T-helper 2 cell treated with Interferon-gamma antibody and Interleukin-4, amounts not matched to agents 5 μg/mL and 100 μg/mL, for 36 hours (primary cell): ENCODE data around the gene MTRF1L.
"Not testable (repeated sequence)": the region's sequence is repeated elsewhere in the genome, so short reads cannot be mapped to it uniquely, and the experiment has no call there.

Experiments
- DNase-seq: peaks from one replicate; pipeline ENCODE4 v3.0.0; 2021; ENCODE audit warnings: low spot score
- H3K27ac Mint-ChIP-seq: one replicate; pipeline ENCODE4 v1.8.0; 2021; ENCODE audit warnings: mild to moderate bottlenecking, mixed read lengths
- H3K27me3 Mint-ChIP-seq: one replicate; pipeline ENCODE4 v1.8.0; 2021; ENCODE audit warnings: low read depth, mixed read lengths
- H3K36me3 Mint-ChIP-seq: one replicate; pipeline ENCODE4 v1.8.0; 2021; ENCODE audit warnings: low read depth, mixed read lengths
- H3K4me1 Mint-ChIP-seq: one replicate; pipeline ENCODE4 v1.8.0; 2021; ENCODE audit warnings: low read depth, mixed read lengths
- H3K4me3 Mint-ChIP-seq: one replicate; pipeline ENCODE4 v1.8.0; 2022; ENCODE audit warnings: mild to moderate bottlenecking, moderate library complexity, mixed read lengths
- H3K9me3 Mint-ChIP-seq: one replicate; pipeline ENCODE4 v1.8.0; 2021; ENCODE audit warnings: mixed read lengths

The MTRF1L gene

GRCh38 chr6:152973916-152974315 is 28.6 kb downstream of the MTRF1L start:
- Mint-ChIP-seq H3K27me3 (no peaks in the 10 kb centered on the region), H3K36me3 (peaks cover 78% of the 10 kb centered on the region), H3K27ac (no peak overlapping the region), H3K9me3 (peaks cover 11% of the 10 kb centered on the region), H3K4me1 (peaks cover 49% of the 10 kb centered on the region), H3K4me3 (peak overlapping the region; percentile 60)
- DNase-seq: no peak

- DNase-seq: no peak
- no peak overlapping the region for H3K4me3 Mint-ChIP-seq
- H3K36me3 Mint-ChIP-seq: peaks cover 53% of the 10 kb centered on the region
- H3K27me3 Mint-ChIP-seq: peaks cover 5% of the 10 kb centered on the region
- peaks cover 17% of the 10 kb centered on the region for H3K4me1 Mint-ChIP-seq
- H3K9me3 Mint-ChIP-seq: peaks cover 29% of the 10 kb centered on the region
- H3K27ac Mint-ChIP-seq: no peak overlapping the region
These were observed 32.7 kb downstream of the MTRF1L start for GRCh38 chr6:152969688-152970418.

- H3K4me1 Mint-ChIP-seq, H3K4me3 Mint-ChIP-seq, H3K27ac Mint-ChIP-seq, DNase-seq: not testable (repeated sequence)
- Mint-ChIP-seq H3K27me3 (peaks cover 30% of the 10 kb centered on the region), H3K9me3 (peaks cover 29% of the 10 kb centered on the region), H3K36me3 (peaks cover 25% of the 10 kb centered on the region)
These were observed 36.2 kb downstream of the MTRF1L start for GRCh38 chr6:152966168-152966894.

- H3K4me1 Mint-ChIP-seq: no peaks in the 10 kb centered on the region
- no peaks in the 10 kb centered on the region for H3K9me3 Mint-ChIP-seq
- no peak overlapping the region for H3K4me3 Mint-ChIP-seq
These were observed 43.2 kb downstream of the MTRF1L start for GRCh38 chr6:152959333-152959732.

GRCh38 chr6:152957796-152958195 is 44.7 kb downstream of the MTRF1L start:
- peaks cover 20% of the 10 kb centered on the region for H3K27me3 Mint-ChIP-seq
- H3K4me1 Mint-ChIP-seq: peaks cover 1% of the 10 kb centered on the region
- H3K4me3 Mint-ChIP-seq: no peak overlapping the region
- no peak overlapping the region for H3K27ac Mint-ChIP-seq
- H3K36me3 Mint-ChIP-seq: no peaks in the 10 kb centered on the region
- no peaks in the 10 kb centered on the region for H3K9me3 Mint-ChIP-seq
- DNase-seq: no peak

More at GRCh38 chr6:152959333-152959732, 43.2 kb downstream of the MTRF1L start:
- no peak overlapping the region for H3K27ac Mint-ChIP-seq
- peaks cover 25% of the 10 kb centered on the region for H3K27me3 Mint-ChIP-seq
- no peak for DNase-seq
- no peaks in the 10 kb centered on the region for H3K36me3 Mint-ChIP-seq

GRCh38 chr6:152954443-152954842 is 48.1 kb downstream of the MTRF1L start:
- peaks cover 8% of the 10 kb centered on the region for H3K27me3 Mint-ChIP-seq

GRCh38 chr6:152952866-152953509 is 49.5 kb downstream of the MTRF1L start:
- DNase-seq: no peak
- no peaks in the 10 kb centered on the region for H3K36me3 Mint-ChIP-seq
- H3K9me3 Mint-ChIP-seq: no peaks in the 10 kb centered on the region
- H3K4me1 Mint-ChIP-seq: peaks cover 10% of the 10 kb centered on the region
- peaks cover 12% of the 10 kb centered on the region for H3K27me3 Mint-ChIP-seq
- no peak overlapping the region for H3K4me3 Mint-ChIP-seq
- H3K27ac Mint-ChIP-seq: no peak overlapping the region

More at GRCh38 chr6:152954443-152954842, 48.1 kb downstream of the MTRF1L start:
- H3K9me3 Mint-ChIP-seq: no peaks in the 10 kb centered on the region
- peaks cover 5% of the 10 kb centered on the region for H3K4me1 Mint-ChIP-seq
- no peak overlapping the region for H3K4me3 Mint-ChIP-seq
- H3K27ac Mint-ChIP-seq: no peak overlapping the region
- H3K36me3 Mint-ChIP-seq: no peaks in the 10 kb centered on the region
- no peak for DNase-seq

- Mint-ChIP-seq H3K27ac (no peak overlapping the region), H3K36me3 (no peaks in the 10 kb centered on the region), H3K4me1 (peaks cover 10% of the 10 kb centered on the region), H3K4me3 (no peak overlapping the region), H3K9me3 (no peaks in the 10 kb centered on the region), H3K27me3 (peaks cover 12% of the 10 kb centered on the region)
- DNase-seq: no peak
These were observed 50.5 kb downstream of the MTRF1L start for GRCh38 chr6:152952045-152952444.

- no peaks in the 10 kb centered on the region for H3K36me3 Mint-ChIP-seq
- peaks cover 10% of the 10 kb centered on the region for H3K4me1 Mint-ChIP-seq
- H3K4me3 Mint-ChIP-seq: no peak overlapping the region
These were observed 52.3 kb downstream of the MTRF1L start for GRCh38 chr6:152950240-152950639.

GRCh38 chr6:152948150-152948768 is 54.2 kb downstream of the MTRF1L start:
- H3K4me1 Mint-ChIP-seq: peaks cover 10% of the 10 kb centered on the region
- peaks cover 24% of the 10 kb centered on the region for H3K27me3 Mint-ChIP-seq
- H3K36me3 Mint-ChIP-seq: no peaks in the 10 kb centered on the region
- H3K27ac Mint-ChIP-seq: no peak overlapping the region
- H3K4me3 Mint-ChIP-seq: no peak overlapping the region
- no peak for DNase-seq
- H3K9me3 Mint-ChIP-seq: no peaks in the 10 kb centered on the region

More at GRCh38 chr6:152950240-152950639, 52.3 kb downstream of the MTRF1L start:
- peaks cover 17% of the 10 kb centered on the region for H3K27me3 Mint-ChIP-seq
- DNase-seq: no peak
- H3K27ac Mint-ChIP-seq: no peak overlapping the region
- no peaks in the 10 kb centered on the region for H3K9me3 Mint-ChIP-seq

- no peak overlapping the region for H3K4me3 Mint-ChIP-seq
- no peak overlapping the region for H3K27ac Mint-ChIP-seq
- no peaks in the 10 kb centered on the region for H3K36me3 Mint-ChIP-seq
- peaks cover 7% of the 10 kb centered on the region for H3K4me1 Mint-ChIP-seq
- H3K27me3 Mint-ChIP-seq: peaks cover 22% of the 10 kb centered on the region
- no peak for DNase-seq
- no peaks in the 10 kb centered on the region for H3K9me3 Mint-ChIP-seq
These were observed 55.5 kb downstream of the MTRF1L start for GRCh38 chr6:152946995-152947394.

GRCh38 chr6:152946484-152946883 is 56.0 kb downstream of the MTRF1L start:
- H3K4me1 Mint-ChIP-seq: peaks cover 4% of the 10 kb centered on the region
- H3K27me3 Mint-ChIP-seq: peaks cover 22% of the 10 kb centered on the region
- no peak for DNase-seq
- H3K27ac Mint-ChIP-seq: no peak overlapping the region
- no peaks in the 10 kb centered on the region for H3K36me3 Mint-ChIP-seq
- H3K9me3 Mint-ChIP-seq: no peaks in the 10 kb centered on the region
- no peak overlapping the region for H3K4me3 Mint-ChIP-seq

- peaks cover 20% of the 10 kb centered on the region for H3K27me3 Mint-ChIP-seq
- no peak for DNase-seq
- peaks cover 4% of the 10 kb centered on the region for H3K4me1 Mint-ChIP-seq
- H3K9me3 Mint-ChIP-seq: no peaks in the 10 kb centered on the region
- no peak overlapping the region for H3K4me3 Mint-ChIP-seq
- H3K27ac Mint-ChIP-seq: no peak overlapping the region
- H3K36me3 Mint-ChIP-seq: no peaks in the 10 kb centered on the region
These were observed 59.1 kb downstream of the MTRF1L start for GRCh38 chr6:152943260-152943897.
